GM12874 (cell line): ENCODE measurements around the gene PIAS2.

Experiments
- TF ChIP-seq, protein P1 (sequence below): IDR thresholded peaks from 2 replicates; pipeline ENCODE4 v1.5.1; 2011; ENCODE audit warnings: low read depth, mild to moderate bottlenecking, control low read depth, low read length, moderate library complexity; ENCODE audit not compliant: insufficient read depth

The PIAS2 gene

GRCh38 chr18:46814399-46814798 lies 102.9 kb downstream of the PIAS2 start:
- TF ChIP-seq, protein P1, sequence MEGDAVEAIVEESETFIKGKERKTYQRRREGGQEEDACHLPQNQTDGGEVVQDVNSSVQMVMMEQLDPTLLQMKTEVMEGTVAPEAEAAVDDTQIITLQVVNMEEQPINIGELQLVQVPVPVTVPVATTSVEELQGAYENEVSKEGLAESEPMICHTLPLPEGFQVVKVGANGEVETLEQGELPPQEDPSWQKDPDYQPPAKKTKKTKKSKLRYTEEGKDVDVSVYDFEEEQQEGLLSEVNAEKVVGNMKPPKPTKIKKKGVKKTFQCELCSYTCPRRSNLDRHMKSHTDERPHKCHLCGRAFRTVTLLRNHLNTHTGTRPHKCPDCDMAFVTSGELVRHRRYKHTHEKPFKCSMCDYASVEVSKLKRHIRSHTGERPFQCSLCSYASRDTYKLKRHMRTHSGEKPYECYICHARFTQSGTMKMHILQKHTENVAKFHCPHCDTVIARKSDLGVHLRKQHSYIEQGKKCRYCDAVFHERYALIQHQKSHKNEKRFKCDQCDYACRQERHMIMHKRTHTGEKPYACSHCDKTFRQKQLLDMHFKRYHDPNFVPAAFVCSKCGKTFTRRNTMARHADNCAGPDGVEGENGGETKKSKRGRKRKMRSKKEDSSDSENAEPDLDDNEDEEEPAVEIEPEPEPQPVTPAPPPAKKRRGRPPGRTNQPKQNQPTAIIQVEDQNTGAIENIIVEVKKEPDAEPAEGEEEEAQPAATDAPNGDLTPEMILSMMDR: no peak

GRCh38 chr18:46812311-46812710 lies 105.0 kb downstream of the PIAS2 start:
- TF ChIP-seq, protein P1: no peak

- TF ChIP-seq, protein P1: no peak
Observed at GRCh38 chr18:46810481-46811000, 106.8 kb downstream of the PIAS2 start.

DNA sequence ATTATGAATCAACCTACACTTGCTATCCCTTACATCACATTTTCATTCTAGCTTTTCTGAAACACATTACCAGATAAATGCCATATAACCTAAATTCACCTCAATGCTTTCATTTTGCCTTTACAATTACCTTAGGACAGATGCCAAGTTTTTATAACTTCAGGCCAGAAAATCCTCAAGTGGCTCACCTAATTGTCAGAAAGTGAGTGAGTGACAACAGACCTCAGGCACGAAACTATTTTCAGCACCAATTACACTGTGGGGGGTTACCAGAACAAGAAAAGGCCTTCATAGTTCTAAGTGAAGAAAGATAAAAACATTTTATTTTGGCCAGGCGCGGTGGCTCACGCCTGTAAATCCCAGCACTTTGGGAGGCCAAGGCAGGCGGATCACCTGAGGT lies 108.2 kb downstream of the PIAS2 start:
- TF ChIP-seq, protein P1: no peak

DNA sequence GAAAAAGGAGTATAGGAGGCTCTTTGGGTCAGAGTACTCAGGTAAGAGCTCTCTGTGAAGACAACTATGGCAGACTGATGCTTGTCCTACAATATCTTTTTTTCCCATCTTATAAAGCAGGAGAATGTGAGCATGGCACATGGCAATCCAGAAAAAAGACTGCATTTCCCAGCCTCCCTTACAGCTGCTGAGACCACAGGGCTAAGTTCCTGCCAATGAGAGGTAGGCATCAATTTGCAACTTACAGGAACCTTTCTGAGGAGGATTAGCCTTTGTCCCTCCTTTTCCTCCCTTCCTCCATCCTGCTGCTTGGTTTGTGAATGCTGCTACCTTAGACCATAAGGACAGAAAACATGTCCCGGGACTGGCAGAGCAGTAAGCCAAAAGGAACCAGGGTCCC lies 122.7 kb downstream of the PIAS2 start:
- TF ChIP-seq, protein P1: no peak

DNA sequence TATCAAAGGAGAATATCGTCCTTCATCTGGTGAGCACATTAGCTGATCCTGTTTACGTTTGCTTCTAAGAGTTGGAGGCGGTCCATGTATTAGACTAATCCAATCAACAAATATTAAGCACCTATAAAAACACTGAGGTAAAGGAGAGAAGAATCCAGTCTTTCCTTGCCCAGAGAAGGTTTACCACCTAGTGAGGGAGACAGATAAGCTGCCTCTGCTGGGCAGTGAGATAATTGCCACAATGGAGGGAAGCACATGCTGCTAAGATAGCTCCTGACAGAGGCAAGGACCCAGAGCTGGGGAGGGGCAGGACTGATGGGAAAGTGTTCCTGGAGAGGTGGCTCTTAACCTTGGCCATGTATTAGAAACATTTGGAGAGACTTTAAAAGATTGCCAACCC lies 123.7 kb downstream of the PIAS2 start:
- TF ChIP-seq, protein P1: no peak

DNA sequence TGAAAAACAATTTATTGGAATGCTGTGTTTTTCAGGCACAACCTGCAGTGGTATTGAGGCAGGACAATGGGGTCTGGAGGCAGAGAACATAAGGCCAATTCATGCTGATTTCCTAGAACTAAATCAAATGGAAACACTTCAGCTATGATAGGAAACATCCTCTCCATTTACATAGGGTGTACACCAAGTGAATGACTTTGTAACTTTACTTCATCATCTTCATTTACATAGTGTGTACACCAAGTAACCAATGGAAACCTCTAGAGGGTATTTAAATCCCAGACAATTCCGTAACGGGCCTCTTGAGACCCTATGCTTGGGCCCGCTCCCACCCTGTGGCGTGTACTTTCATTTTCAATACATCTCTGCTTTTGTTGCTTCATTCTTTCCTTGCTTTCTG lies 128.2 kb downstream of the PIAS2 start:
- TF ChIP-seq, protein P1: no peak
